Umbilical cord (tissue), 2 donors: ENCODE measurements around the gene KLHL25. TPM values are rescaled to one million over a fixed set of nuclear protein-coding genes. Genes with fewer than 3 reads are reported as not detected.
A peak's percentile ranks its signal among the peaks of the same experiment; 100 is the strongest.
"Not testable (repeated sequence)": the region's sequence is repeated elsewhere in the genome, so short reads cannot be mapped to it uniquely, and the experiment has no call there.

Experiments used
- DNase-seq: peaks from one replicate; pipeline ENCODE4 v3.0.0-alpha.2; 2015; ENCODE audit warnings: low spot score
- total RNA-seq: library from RNA; depleted of rRNA; stranded (reverse); fragments of >200 nt; gene quantifications from one replicate; pipeline ENCODE4 v1.2.3, GENCODE V29; 2014; ENCODE audit warnings: low replicate concordance; ENCODE audit not compliant: insufficient read depth

KLHL25 gene, protein sequence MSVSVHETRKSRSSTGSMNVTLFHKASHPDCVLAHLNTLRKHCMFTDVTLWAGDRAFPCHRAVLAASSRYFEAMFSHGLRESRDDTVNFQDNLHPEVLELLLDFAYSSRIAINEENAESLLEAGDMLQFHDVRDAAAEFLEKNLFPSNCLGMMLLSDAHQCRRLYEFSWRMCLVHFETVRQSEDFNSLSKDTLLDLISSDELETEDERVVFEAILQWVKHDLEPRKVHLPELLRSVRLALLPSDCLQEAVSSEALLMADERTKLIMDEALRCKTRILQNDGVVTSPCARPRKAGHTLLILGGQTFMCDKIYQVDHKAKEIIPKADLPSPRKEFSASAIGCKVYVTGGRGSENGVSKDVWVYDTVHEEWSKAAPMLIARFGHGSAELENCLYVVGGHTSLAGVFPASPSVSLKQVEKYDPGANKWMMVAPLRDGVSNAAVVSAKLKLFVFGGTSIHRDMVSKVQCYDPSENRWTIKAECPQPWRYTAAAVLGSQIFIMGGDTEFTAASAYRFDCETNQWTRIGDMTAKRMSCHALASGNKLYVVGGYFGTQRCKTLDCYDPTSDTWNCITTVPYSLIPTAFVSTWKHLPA
- 11.1 TPM for total RNA-seq

DNA sequence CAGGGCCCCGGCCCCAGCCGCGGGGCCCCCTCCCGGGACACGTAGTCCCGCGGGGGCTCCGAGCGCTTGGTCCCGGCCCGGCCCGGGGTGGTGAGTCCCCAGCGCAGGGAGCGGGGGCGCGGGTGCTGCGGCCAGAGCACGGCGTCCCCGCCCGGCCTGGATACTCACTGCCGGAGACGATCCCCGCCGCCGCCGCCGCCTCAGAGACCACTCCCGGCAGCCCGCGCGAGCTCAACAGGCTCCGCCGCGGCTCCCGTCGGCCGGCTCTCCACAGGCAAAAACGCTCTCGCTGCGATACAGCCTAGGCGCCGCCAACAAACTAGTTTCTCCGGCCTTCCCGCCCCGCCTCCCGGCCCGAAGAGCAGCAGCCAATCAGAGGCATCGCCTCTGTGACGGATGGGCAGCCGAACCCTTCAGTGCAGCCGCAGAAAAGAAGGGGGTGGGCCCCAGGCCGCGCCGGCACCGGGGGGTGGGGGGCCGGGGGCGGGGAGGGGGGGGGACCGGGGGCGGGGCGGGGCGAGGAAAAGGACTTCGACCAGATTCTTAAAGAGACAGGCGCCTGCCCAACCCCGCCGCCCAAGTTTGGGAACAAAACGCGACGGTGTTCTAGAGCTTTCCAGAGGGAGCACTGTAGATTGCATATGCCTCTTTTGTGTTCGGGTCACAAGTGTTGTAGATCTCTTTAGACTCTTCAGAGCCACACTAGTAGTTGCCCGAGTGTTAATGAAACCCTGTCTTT lies at the start of gene KLHL25:
Gene KLHL25, minus strand, starts transcription at position 328 of the 739 bp plus-strand sequence. CDS start 25,115 bp downstream, outside the sequence.
- peak; percentile 97 for DNase-seq

GRCh38 chr15:85840802-85841152 lies 46.1 kb upstream of the KLHL25 start:
- DNase-seq = no peak

DNA sequence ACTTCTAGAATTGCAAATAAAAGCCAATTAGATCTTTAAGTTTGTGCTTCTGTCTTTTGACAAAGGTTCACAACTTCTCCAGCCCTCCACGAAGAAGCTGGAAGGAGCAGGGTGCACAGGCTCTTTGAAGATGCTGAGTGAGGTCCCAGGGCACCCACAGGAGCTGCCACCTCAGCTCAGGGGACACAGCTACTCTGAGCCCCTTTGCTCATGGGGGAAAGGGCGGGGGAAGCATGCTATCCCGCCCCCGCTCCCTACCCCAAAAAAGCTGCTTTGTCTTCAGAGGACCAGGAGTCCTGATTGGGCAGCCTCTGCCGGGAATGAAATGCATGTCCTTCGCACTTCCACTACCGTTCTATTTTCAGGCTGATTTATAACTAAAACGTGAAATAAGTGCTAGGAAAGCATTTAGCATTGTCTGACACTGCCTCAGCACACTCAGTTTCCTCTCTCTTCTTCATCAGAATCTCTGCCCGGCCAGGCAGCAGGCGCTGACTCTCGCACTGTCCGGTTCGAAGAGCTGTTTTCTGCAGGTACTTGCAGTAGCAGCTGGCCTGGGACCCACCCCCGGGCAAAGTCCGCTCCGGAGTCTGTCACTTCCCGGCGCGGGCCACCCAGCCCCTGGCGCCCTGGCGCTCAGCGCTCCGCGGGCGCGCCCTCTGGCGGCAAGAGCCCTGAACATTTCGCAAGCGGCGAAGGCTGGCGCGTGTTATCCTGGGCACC lies 45.5 kb upstream of the KLHL25 start:
- peak; percentile 71 for DNase-seq

GRCh38 chr15:85839643-85840042 lies 44.9 kb upstream of the KLHL25 start:
- DNase-seq = no peak

GRCh38 chr15:85838655-85839054 lies 43.9 kb upstream of the KLHL25 start:
- no peak for DNase-seq

DNA sequence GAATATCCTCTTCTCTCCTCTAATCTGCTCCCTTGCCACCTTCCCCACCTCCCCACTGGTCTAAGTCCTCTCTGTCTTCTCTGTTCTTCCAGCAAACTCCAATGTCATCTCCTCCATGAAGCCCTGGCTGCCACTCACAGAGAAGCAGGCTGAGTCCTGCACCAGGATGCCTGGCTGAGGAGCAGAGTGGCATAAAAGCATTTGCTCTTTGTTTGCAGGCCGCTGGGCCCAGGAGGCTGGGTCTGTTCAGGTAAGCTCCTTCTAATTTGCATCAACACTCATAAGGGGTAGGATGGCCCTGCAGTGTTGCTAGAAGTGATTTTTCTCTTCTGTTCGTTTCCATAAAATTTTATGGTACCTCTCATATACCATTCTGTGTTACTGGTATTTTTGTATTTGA lies 43.2 kb upstream of the KLHL25 start:
- no peak for DNase-seq

DNA sequence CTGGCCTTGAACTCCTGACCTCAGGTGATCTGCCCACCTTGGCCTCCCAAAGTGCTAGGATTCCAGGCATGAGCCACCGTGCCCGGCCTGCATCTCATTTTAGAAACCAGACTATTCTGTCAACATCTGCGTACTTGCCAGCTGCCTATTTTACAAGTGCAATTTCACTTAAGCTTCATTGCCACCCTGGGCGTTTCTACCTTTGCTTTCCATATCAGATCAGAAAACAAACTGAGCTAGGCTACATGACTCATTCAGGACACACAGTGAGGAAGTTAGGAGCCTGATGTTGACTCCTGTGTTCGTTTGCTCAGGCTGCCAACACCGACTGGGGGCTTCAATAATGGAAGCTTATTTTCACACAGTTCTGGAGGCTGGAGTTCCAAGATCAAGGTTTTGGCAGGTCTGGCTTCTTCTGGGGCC lies 42.3 kb upstream of the KLHL25 start:
- no peak for DNase-seq

GRCh38 chr15:85834651-85835050 lies 39.9 kb upstream of the KLHL25 start:
- no peak for DNase-seq

DNA sequence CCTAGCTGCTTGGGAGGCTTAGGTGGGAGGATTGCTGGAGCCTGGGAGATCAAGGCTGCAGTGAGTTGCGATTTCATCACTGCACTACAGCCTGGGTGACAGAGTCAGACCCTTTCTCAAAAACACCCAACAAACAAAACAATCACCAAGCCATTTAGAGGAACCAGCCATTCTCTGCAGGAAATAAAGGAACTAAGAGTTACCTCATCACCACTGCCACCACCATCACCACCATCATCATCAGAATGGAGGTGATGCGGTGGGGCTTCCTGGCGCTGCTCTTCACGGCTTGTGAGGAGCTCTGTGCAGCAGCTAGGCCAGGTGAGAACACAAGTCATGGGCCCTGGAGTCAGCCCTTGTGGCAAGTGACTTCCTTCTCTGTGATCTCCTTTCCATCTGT lies 37.7 kb upstream of the KLHL25 start:
- no peak for DNase-seq

- peak; percentile 73 for DNase-seq
These were observed 36.8 kb upstream of the KLHL25 start for GRCh38 chr15:85831415-85832113.

- DNase-seq = not testable (repeated sequence)
These were observed 35.0 kb upstream of the KLHL25 start for GRCh38 chr15:85829754-85830153.

DNA sequence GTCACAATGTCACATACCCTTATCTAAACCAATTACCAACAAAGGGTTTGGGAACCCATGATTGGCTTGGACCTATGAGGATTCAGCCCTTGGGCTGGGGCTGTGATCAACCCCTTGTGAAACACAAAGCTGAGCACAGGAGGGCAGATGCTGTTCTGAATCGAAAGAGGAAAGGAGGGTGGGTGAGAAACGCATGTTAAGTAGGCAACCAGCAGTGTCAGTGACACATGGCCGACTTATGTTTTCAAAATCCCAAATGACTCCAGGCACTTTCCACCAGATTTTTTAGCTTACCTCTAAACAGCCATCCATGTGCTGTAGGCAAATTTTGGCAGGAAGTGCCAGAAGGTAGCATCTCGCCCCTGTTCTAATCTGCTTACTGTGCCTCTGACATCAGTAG lies 34.1 kb upstream of the KLHL25 start:
- DNase-seq = no peak

- DNase-seq = no peak
These were observed 33.4 kb upstream of the KLHL25 start for GRCh38 chr15:85828126-85828525.

DNA sequence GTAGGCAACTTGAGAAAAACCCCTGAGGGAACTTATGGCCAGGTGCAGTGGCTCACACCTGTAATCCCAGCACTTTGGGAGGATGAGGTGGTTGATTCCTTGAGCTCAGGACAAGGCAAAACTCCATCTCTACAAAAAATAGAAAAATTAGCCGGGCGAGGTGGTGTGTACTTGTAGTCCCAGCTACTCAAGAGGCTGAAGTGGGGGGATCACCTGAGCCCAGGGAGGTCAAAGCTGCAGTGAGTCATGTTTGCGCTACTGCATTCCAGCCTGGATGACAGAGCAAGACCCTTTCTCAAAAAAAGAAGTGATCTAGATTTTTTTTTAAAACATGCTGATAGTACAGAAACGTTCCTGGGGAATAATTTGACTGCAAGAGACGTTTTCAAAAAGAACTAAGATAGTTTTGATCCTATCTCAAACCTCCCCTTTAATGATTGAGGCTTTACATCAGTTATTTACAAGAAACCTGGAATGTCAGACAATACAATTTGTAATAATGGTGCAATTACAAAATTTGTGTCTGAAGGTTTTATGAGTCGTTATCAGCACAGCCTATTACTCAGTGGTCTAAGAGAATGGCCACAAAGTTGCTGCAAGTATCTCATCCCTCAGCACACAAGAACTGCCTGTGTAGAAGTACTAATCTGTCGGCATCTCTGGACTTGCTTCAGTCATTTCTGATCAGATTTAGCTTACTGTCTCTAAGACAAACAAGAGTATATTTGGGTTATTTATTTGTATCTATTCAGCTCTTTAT lies 32.2 kb upstream of the KLHL25 start:
- DNase-seq = no peak

GRCh38 chr15:85825719-85826118 lies 31.0 kb upstream of the KLHL25 start:
- no peak for DNase-seq

DNA sequence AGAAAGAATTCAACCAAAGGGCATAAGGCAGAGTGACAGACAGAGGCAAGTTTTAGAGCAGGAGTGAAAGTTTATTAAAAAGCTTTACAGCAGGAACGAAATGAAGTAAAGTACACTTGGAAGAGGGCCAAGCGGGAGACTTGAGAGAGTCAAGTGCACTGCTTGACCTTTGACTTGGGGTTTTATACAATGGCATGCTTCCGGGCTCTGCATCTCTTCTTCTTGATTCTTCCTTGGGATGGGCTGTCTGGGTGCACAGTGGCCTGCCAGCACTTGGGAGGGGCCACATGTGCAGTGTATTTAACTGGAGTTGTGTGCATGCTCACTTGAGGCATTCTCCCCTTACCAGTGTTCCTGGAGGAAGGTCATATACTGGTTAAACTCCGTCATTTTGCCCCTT lies 30.4 kb upstream of the KLHL25 start:
- DNase-seq = no peak

GRCh38 chr15:85821545-85821944 lies 26.8 kb upstream of the KLHL25 start:
- DNase-seq = no peak

GRCh38 chr15:85819938-85820337 lies 25.2 kb upstream of the KLHL25 start:
- DNase-seq = no peak

- DNase-seq = no peak
These were observed 18.5 kb upstream of the KLHL25 start for GRCh38 chr15:85813234-85813633.

DNA sequence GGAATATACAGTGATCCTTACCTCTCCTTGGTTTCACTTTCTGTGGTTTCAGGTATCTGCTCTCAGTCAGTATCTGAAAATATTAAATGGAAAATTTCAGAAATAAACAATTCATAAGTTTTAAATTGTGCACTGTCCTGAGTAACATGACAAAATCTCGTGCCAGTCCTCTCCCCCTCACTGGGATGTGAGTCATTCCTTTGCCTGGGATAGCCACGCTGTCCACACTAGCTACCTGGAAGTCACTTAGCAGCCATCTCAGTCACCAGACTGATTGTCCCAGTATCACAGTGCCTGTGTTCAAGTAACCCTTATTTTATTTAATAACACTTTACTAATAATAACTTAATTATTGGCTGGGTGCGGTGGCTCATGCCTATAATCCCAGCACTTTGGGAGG lies 15.3 kb upstream of the KLHL25 start:
- DNase-seq = no peak

- no peak for DNase-seq
These were observed 10.7 kb upstream of the KLHL25 start for GRCh38 chr15:85805420-85805819.
